ENCODE data around the gene RO60. TPM values are rescaled to one million over a fixed set of nuclear protein-coding genes. Genes with fewer than 3 reads are reported as not detected.

Gene RO60
- polyA plus RNA-seq, 1 of the 3 experiments (the other 2 are of a cell fraction): 6.4 TPM

GRCh38 chr1:193062698-193063463 lies 3.5 kb downstream of the RO60 start:
- no peaks in the 10 kb centered on the region for H3K9me2 ChIP-seq
- 96% methylated on average over 4 of the region's 4 CpGs for WGBS (ENCODE audit: low lambda C conversion rate)
- H3K4me1 ChIP-seq (ENCODE audit: control insufficient read depth in 1 of 2, insufficient read depth in 2 of 2, low read depth in 1 of 2, low read length in 1 of 2): peaks cover 11 to 19% of the 10 kb centered on the region in 2 experiments; a peak in 3 of 4 replicates
- peaks cover 51% of the 10 kb centered on the region for H4K20me1 ChIP-seq (ENCODE audit: insufficient read depth)
- H3K9ac ChIP-seq: no peak overlapping the region
- no peak overlapping the region for H3K4me3 ChIP-seq (ENCODE audit: low read depth in 2 of 2, low read length in 1 of 2)
- no peak for DNase-seq
- ChIA-PET POLR2A (interaction anchor here (0.7 kb wide), 1 partner anchor 26 kb away, joined by 3 read pairs; no protein-coding TSS in a partner anchor), CTCF (no interaction called here)
- peaks cover 14% of the 10 kb centered on the region for H3F3A ChIP-seq (replicated peaks; ENCODE audit: insufficient read depth)
- H3K27ac ChIP-seq (ENCODE audit: low read depth in 2 of 2, low read length in 1 of 2): no peak overlapping the region
- H3K36me3 ChIP-seq (replicated peaks in 1 of 2; ENCODE audit: control insufficient read depth in 1 of 2, insufficient read depth in 2 of 2, low read length in 1 of 2): peaks cover 0 to 8% of the 10 kb centered on the region in 2 experiments
- no peak for TF ChIP-seq TAF1 (IDR thresholded peaks at IDR 0.05; ENCODE audit: borderline replicate concordance, low read depth, low read length)
- no peak for TF ChIP-seq NFIC (IDR thresholded peaks at IDR 0.05; ENCODE audit: borderline replicate concordance)
- no peak for TF ChIP-seq POLR2AphosphoS5 (IDR thresholded peaks at IDR 0.05; ENCODE audit: low read depth, low read length)
- no peak for TF ChIP-seq GATA2 (CRISPR knock-in tag; IDR thresholded peaks at IDR 0.05)
- no peak for TF ChIP-seq RFX5 (IDR thresholded peaks at IDR 0.05; ENCODE audit: low read length)
- no peak for TF ChIP-seq FOXJ3 (CRISPR knock-in tag; IDR thresholded peaks at IDR 0.05)
- TF ChIP-seq CTCF (IDR thresholded peaks at IDR 0.05): no peak
- TF ChIP-seq SMC3 (IDR thresholded peaks at IDR 0.05; ENCODE audit: low read depth, low read length): no peak
- no peak for TF ChIP-seq NRF1 (IDR thresholded peaks at IDR 0.05; ENCODE audit: low read depth, low read length)
- no peak for TF ChIP-seq RCOR1 (IDR thresholded peaks at IDR 0.05; ENCODE audit: low read length)
- no peak for TF ChIP-seq PBX3 (IDR thresholded peaks at IDR 0.05)
- TF ChIP-seq RAD21 (IDR thresholded peaks at IDR 0.05; ENCODE audit: low read length): no peak
- no peak for TF ChIP-seq GABPA (IDR thresholded peaks at IDR 0.05; ENCODE audit: low read depth)
- no peak for TF ChIP-seq EP300 (IDR thresholded peaks at IDR 0.05; ENCODE audit: borderline replicate concordance in 1 of 2, low read depth in 1 of 2, low read length in 1 of 2)
- no peak for TF ChIP-seq JUND (IDR thresholded peaks at IDR 0.05)
- TF ChIP-seq RXRA (IDR thresholded peaks at IDR 0.05; ENCODE audit: borderline replicate concordance, low read depth): no peak
- TF ChIP-seq CHD2 (IDR thresholded peaks at IDR 0.05; ENCODE audit: low read length, partially characterized antibody): no peak
- no peak for TF ChIP-seq MXI1 (IDR thresholded peaks at IDR 0.05; ENCODE audit: low read depth, low read length)
- no peak for TF ChIP-seq IRF3 (IDR thresholded peaks at IDR 0.05; ENCODE audit: low read depth, low read length)
- TF ChIP-seq FOXM1 (IDR thresholded peaks at IDR 0.05; ENCODE audit: low read depth): no peak
- H3K27me3 ChIP-seq (ENCODE audit: insufficient read depth): no peaks in the 10 kb centered on the region
- H2AFZ ChIP-seq (ENCODE audit: low read depth): no peak overlapping the region
- H3K9me3 ChIP-seq: no peaks in the 10 kb centered on the region
- H3K79me2 ChIP-seq (ENCODE audit: insufficient read depth): peaks cover 89% of the 10 kb centered on the region
- no peak overlapping the region for H3K4me2 ChIP-seq
